OCI-LY3 (cell line): ENCODE results near the gene DUSP5.
"Not testable (repeated sequence)": the region's sequence is repeated elsewhere in the genome, so short reads cannot be mapped to it uniquely, and the experiment has no call there.

ENCODE experiments used
- H2AFZ ChIP-seq: fragments of 200-600, 300-600 bp; shearing (Covaris generic); 2 replicates; pipeline ENCODE4 v1.6.0; 2014; ENCODE audit warnings: antibody characterized with exemption, low read depth, low read length
- H3K27ac ChIP-seq: fragments of 200-600, 300-600 bp; sonication (generic); 2 replicates; pipeline ENCODE4 v1.5.1; 2014; ENCODE audit warnings: mild to moderate bottlenecking, low read length, moderate library complexity, mixed read lengths
- H3K27me3 ChIP-seq: fragments of 200-600, 300-600 bp; sonication (generic); 2 replicates; pipeline ENCODE4 v1.6.1; 2014; ENCODE audit warnings: low read depth, low read length, mixed read lengths
- H3K36me3 ChIP-seq: fragments of 200-600, 300-600 bp; sonication (generic); replicated peaks from 2 replicates; pipeline ENCODE3; 2014; ENCODE audit warnings: low read depth, low read length, mixed read lengths
- H3K4me1 ChIP-seq: fragments of 300-600, 200-600 bp; sonication (generic); 2 replicates; pipeline ENCODE4 v1.6.1; 2014; ENCODE audit warnings: low read length, mixed read lengths
- H3K4me2 ChIP-seq: fragments of 200-600, 300-600 bp; sonication (generic); 2 replicates; pipeline ENCODE4 v1.6.1; 2014; ENCODE audit warnings: low read length, mixed read lengths
- H3K4me3 ChIP-seq: fragments of 300-600, 200-600 bp; sonication (generic); 2 replicates; pipeline ENCODE4 v1.5.1; 2014; ENCODE audit warnings: antibody characterized with exemption, mild to moderate bottlenecking, low read length, moderate library complexity
- H3K79me2 ChIP-seq: fragments of 300-600, 200-600 bp; shearing (Covaris generic); 2 replicates; pipeline ENCODE4 v1.6.1; 2014; ENCODE audit warnings: mild to moderate bottlenecking, low read length, mixed read lengths
- H3K9ac ChIP-seq: fragments of 300-600, 200-600 bp; shearing (Covaris generic); 2 replicates; pipeline ENCODE4 v1.6.0; 2014; ENCODE audit warnings: mild to moderate bottlenecking, low read length, moderate library complexity
- H3K9me3 ChIP-seq: fragments of 200-600, 300-600 bp; shearing (Covaris generic); 2 replicates; pipeline ENCODE4 v1.6.1; 2014; ENCODE audit warnings: low read length, mixed read lengths; ENCODE audit not compliant: insufficient read depth
- H4K20me1 ChIP-seq: fragments of 200-600, 300-600 bp; sonication (generic); 2 replicates; pipeline ENCODE4 v1.6.1; 2016; ENCODE audit warnings: low read length, mixed read lengths; ENCODE audit not compliant: insufficient read depth
- EZH2phosphoT487 ChIP-seq: fragments of 200-600 bp; shearing (Covaris generic); IDR thresholded peaks from 2 replicates; pipeline ENCODE4 v1.6.1; 2018; ENCODE audit warnings: antibody characterized with exemption, mixed run types, low read depth
- TF ChIP-seq, protein P1 (sequence below): fragments of 200-600, 300-600 bp; sonication (generic); IDR thresholded peaks from 2 replicates; pipeline ENCODE4 v1.5.1; 2014; ENCODE audit warnings: antibody characterized with exemption, low read length, low read depth

Gene DUSP5

DNA sequence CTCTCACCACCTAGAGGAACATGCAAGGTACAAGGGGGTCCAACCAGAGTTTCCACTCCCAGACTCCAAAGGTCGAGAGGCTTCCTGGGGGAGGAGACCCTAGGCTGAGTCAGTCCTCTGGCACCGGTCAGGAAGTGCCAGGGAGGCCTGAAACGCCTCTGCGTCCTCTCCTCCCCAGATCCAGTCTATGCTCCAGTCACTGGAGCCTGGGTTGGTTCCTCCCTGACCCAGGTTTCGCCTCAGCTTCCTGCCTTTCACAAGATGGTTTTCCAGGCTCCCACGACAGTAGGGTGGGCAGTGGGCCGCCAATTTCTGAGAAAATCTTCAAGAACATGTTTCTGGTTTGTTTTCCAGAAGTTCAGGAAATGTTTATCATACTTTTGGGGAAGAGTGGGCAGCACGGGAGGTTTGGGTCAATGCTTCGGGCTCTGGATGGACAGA, 30.0 kb downstream of the DUSP5 start:
- Histone ChIP-seq H2AFZ (no peak overlapping the region), H4K20me1 (no peaks in the 10 kb centered on the region), H3K9me3 (no peaks in the 10 kb centered on the region), H3K27ac (no peak overlapping the region), H3K4me3 (no peak overlapping the region), H3K27me3 (no peaks in the 10 kb centered on the region), H3K4me1 (no peaks in the 10 kb centered on the region), H3K36me3 (no peaks in the 10 kb centered on the region), H3K4me2 (no peak overlapping the region), H3K79me2 (no peaks in the 10 kb centered on the region), H3K9ac (no peak overlapping the region)
- TF ChIP-seq, protein P1, sequence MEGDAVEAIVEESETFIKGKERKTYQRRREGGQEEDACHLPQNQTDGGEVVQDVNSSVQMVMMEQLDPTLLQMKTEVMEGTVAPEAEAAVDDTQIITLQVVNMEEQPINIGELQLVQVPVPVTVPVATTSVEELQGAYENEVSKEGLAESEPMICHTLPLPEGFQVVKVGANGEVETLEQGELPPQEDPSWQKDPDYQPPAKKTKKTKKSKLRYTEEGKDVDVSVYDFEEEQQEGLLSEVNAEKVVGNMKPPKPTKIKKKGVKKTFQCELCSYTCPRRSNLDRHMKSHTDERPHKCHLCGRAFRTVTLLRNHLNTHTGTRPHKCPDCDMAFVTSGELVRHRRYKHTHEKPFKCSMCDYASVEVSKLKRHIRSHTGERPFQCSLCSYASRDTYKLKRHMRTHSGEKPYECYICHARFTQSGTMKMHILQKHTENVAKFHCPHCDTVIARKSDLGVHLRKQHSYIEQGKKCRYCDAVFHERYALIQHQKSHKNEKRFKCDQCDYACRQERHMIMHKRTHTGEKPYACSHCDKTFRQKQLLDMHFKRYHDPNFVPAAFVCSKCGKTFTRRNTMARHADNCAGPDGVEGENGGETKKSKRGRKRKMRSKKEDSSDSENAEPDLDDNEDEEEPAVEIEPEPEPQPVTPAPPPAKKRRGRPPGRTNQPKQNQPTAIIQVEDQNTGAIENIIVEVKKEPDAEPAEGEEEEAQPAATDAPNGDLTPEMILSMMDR = no peak
- TF ChIP-seq EZH2phosphoT487 = no peak

DNA sequence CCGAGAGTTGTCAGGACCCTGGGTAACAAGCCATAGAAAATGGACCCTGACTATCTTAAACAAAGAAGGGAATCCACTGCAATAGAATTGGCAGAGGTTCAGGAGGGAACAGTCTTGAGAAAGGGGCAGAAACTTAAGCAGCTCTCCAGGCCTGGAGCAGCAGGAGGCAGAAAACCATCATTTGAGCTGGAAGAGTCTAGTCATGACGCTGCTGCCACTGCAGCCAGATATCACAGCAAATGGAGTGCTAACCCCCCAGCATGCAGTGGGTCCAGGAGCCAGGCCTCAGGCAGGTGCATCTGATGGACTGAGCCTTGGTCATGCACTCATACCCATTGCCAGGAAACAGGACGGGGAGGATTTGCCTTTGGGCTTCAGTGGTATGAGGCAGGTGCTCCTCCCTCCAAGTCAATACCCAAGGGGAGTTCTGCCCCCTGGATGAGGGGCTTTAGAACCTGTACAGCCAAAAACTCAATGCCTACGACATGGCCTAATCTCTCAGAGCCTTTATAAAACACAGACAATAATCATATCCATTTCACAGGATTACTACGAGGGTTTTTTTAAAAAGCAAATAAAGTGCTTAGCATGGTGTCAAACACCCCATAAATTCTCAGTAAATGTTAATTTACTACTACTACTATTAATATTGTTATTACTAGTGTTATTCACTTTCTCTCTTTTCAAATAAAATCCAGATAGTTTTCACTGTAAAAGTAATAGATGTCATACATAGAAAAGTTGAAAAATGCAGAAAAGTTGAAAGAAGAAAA, 30.7 kb downstream of the DUSP5 start:
- no peaks in the 10 kb centered on the region for H3K9me3 ChIP-seq
- H3K4me2 ChIP-seq = no peak overlapping the region
- TF ChIP-seq, protein P1 = no peak
- no peak for TF ChIP-seq EZH2phosphoT487
- no peaks in the 10 kb centered on the region for H4K20me1 ChIP-seq
- H3K4me3 ChIP-seq = no peak overlapping the region
- no peak overlapping the region for H3K9ac ChIP-seq
- H3K4me1 ChIP-seq = no peaks in the 10 kb centered on the region
- H3K27ac ChIP-seq = no peak overlapping the region
- no peaks in the 10 kb centered on the region for H3K36me3 ChIP-seq
- no peaks in the 10 kb centered on the region for H3K79me2 ChIP-seq
- no peak overlapping the region for H2AFZ ChIP-seq
- no peaks in the 10 kb centered on the region for H3K27me3 ChIP-seq

DNA sequence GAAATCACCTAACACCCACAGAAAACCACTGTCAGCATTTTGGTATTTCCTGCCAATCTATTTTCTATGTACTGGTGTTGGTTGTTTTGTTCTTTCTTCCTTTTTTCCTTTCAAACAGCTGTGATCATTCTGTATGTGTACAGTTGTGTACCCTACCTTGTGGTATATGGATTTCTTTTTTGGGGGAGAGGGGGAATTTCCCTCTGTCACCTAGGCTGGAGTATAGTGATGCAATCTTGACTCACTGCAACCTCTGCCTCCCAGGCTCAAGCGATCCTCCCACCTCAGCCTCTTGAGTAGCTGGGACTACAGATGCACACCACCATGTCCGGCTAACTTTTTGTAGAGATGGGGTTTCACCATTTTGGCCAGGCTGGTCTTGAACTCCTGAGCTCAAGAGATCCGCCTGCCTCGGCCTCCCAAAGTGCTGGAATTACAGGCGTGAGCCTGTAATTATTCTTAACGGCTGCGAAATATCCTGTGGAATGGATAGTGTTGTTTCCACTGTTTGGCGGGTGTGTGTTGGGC, 31.4 kb downstream of the DUSP5 start:
- not testable (repeated sequence) for H4K20me1 ChIP-seq, H3K27me3 ChIP-seq, H3K4me3 ChIP-seq, H3K4me2 ChIP-seq, H3K9ac ChIP-seq, H3K9me3 ChIP-seq, H3K4me1 ChIP-seq, H3K79me2 ChIP-seq, H3K36me3 ChIP-seq, H2AFZ ChIP-seq, H3K27ac ChIP-seq

DNA sequence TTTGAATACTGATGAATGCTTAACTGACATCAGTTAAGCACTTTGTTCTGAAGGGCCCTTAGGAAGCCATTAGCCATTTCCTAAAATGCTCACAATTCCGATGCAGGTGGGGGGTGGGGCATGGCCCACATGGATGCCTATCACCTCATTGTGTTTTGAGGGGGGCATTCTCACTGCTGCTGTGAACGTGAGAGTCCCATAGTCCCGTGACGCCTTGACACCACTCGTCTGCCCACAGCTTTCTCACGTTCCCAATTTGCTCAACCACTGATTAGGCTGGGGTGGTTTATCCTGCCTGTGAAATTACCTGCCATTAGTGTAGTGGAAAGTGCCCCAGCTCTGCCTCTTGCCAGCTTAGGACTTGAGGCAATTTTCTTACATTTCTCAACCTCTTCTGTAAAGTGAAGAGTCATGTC, 31.9 kb downstream of the DUSP5 start:
- Histone ChIP-seq H2AFZ (no peak overlapping the region), H3K9ac (no peak overlapping the region)

More for the DNA sequence above, 31.9 kb downstream of the DUSP5 start:
- Histone ChIP-seq H3K27me3 (peaks cover 2% of the 10 kb centered on the region; the same call in 1 of the 2 replicates), H4K20me1 (no peaks in the 10 kb centered on the region), H3K79me2 (no peaks in the 10 kb centered on the region), H3K4me1 (peaks cover 2% of the 10 kb centered on the region), H3K36me3 (no peaks in the 10 kb centered on the region), H3K4me2 (no peak overlapping the region), H3K4me3 (no peak overlapping the region), H3K9me3 (no peaks in the 10 kb centered on the region), H3K27ac (no peak overlapping the region)
- no peak for TF ChIP-seq EZH2phosphoT487
- TF ChIP-seq, protein P1 = no peak
